GM12878 (cell line): Measurements from ENCODE around the gene MBD5. TPM values are rescaled to one million over a fixed set of nuclear protein-coding genes. Genes with fewer than 3 reads are reported as not detected.
A peak's percentile ranks its signal among the peaks of the same experiment; 100 is the strongest.

ENCODE experiments used
- ATF7 ChIP-seq: fragments of 450-650 bp; IDR thresholded peaks from 2 replicates; pipeline ENCODE4 v1.6.1; 2016; ENCODE audit warnings: low read depth, mild to moderate bottlenecking
- CREM ChIP-seq: IDR thresholded peaks from 2 replicates; pipeline ENCODE4 v1.6.1; 2014; ENCODE audit warnings: antibody characterized with exemption, low read depth
- EP300 ChIP-seq, 2 experiments: fragments of 150-350 bp in 1 of 2; IDR thresholded peaks; 2 replicates each; pipeline ENCODE4 v1.6.1; 2011 to 2012; ENCODE audit warnings: low read depth in 2 of 2, low read length in 2 of 2, borderline replicate concordance in 1 of 2, improper control_type of control experiment in 1 of 2, inconsistent platforms in 1 of 2; ENCODE audit not compliant: control insufficient read depth in 1 of 2
- GATAD2B ChIP-seq: fragments of 450-650 bp; conservative IDR thresholded peaks from 2 replicates; pipeline ENCODE4 v1.6.1; 2017; ENCODE audit warnings: low read depth, mild to moderate bottlenecking, moderate library complexity
- JUNB ChIP-seq: IDR thresholded peaks from 2 replicates; pipeline ENCODE4 v1.6.1; 2016; ENCODE audit warnings: antibody characterized with exemption, mild to moderate bottlenecking
- NBN ChIP-seq: fragments of 450-650 bp; IDR thresholded peaks from 2 replicates; pipeline ENCODE4 v1.6.1; 2016
- PAX5 ChIP-seq: IDR thresholded peaks from 2 replicates; pipeline ENCODE4 v1.6.1; 2011; ENCODE audit warnings: low read depth, low read length, borderline replicate concordance
- RAD51 ChIP-seq: fragments of 450-650 bp; IDR thresholded peaks from 2 replicates; pipeline ENCODE4 v1.6.1; 2016; ENCODE audit warnings: moderate library complexity, mild to moderate bottlenecking, inconsistent platforms
- RB1 ChIP-seq: fragments of 450-650 bp; formaldehyde crosslinking; IDR thresholded peaks from 2 replicates; pipeline ENCODE4 v1.6.1; 2017; ENCODE audit warnings: mild to moderate bottlenecking, borderline replicate concordance
- RELB ChIP-seq: fragments of 450-650 bp; IDR thresholded peaks from 2 replicates; pipeline ENCODE4 v1.6.1; 2017; ENCODE audit warnings: low read depth, mild to moderate bottlenecking, moderate library complexity
- SIX5 ChIP-seq: IDR thresholded peaks from 2 replicates; pipeline ENCODE4 v1.6.1; 2011; ENCODE audit warnings: mild to moderate bottlenecking, low read depth, low read length, moderate library complexity; ENCODE audit not compliant: severe bottlenecking
- SKIL ChIP-seq: fragments of 450-650 bp; IDR thresholded peaks from 2 replicates; pipeline ENCODE4 v1.6.1; 2017; ENCODE audit warnings: mild to moderate bottlenecking, low read depth, inconsistent platforms; ENCODE audit not compliant: poor library complexity, severe bottlenecking
- SP1 ChIP-seq: IDR thresholded peaks from one replicate; pipeline ENCODE4 v1.6.1; 2011; ENCODE audit warnings: low read depth, low read length
- SREBF1 ChIP-seq: IDR thresholded peaks from 2 replicates; pipeline ENCODE4 v1.6.1; 2012; ENCODE audit warnings: mild to moderate bottlenecking, low read length
- ZNF217 ChIP-seq: fragments of 450-650 bp; IDR thresholded peaks from 2 replicates; pipeline ENCODE4 v1.6.1; 2017; ENCODE audit warnings: antibody characterized with exemption, mild to moderate bottlenecking
- polyA plus RNA-seq, 11 experiments: library from polyadenylated mRNA; depleted of rRNA in 4 of 11; unstranded in 6 of 11; stranded (reverse) in 5 of 11; fragments of >200 nt; fragmentation: Nextera tagmentation in 4 of 11; fragmentation: Illumina TruSeq in 1 of 11; extraction: Ambion mirVana in 4 of 11; extraction: Trizol in 1 of 11; gene quantifications; 1 replicate in 1 of 11; 2 replicates in 10 of 11; pipeline versions ENCODE4 v1.2.1 to v1.2.3, GENCODE V29; 2011 to 2016; ENCODE audit warnings: inconsistent platforms in 2 of 11, missing spikeins in 2 of 11, low read depth in 1 of 11
- total RNA-seq, 4 experiments: library from RNA; depleted of rRNA in 3 of 4; stranded (reverse); fragments of >200 nt in 3 of 4; fragmentation: Illumina TruSeq in 1 of 4; extraction: Trizol in 1 of 4; gene quantifications; 2 replicates each; pipeline versions ENCODE4 v1.2.1 to v1.2.3, GENCODE V29; 2013 to 2021
- TF ChIP-seq, protein P1 (sequence below): fragments of 150-350 bp; IDR thresholded peaks from 2 replicates; pipeline ENCODE4 v1.6.1; 2014; ENCODE audit warnings: mild to moderate bottlenecking, low read depth, low read length
- TF ChIP-seq, protein P2 (sequence below): IDR thresholded peaks from 2 replicates; pipeline ENCODE4 v1.6.1; 2012; ENCODE audit warnings: improper control_type of control experiment, low read depth, low read length; ENCODE audit not compliant: insufficient replicate concordance

Gene MBD5
- total and polyA plus RNA-seq, 10 of the 15 experiments (the other 5 are each of a cell fraction or from before 2014, with no cell fraction given) = 7.4 to 58.0 (median 21.2) TPM

DNA sequence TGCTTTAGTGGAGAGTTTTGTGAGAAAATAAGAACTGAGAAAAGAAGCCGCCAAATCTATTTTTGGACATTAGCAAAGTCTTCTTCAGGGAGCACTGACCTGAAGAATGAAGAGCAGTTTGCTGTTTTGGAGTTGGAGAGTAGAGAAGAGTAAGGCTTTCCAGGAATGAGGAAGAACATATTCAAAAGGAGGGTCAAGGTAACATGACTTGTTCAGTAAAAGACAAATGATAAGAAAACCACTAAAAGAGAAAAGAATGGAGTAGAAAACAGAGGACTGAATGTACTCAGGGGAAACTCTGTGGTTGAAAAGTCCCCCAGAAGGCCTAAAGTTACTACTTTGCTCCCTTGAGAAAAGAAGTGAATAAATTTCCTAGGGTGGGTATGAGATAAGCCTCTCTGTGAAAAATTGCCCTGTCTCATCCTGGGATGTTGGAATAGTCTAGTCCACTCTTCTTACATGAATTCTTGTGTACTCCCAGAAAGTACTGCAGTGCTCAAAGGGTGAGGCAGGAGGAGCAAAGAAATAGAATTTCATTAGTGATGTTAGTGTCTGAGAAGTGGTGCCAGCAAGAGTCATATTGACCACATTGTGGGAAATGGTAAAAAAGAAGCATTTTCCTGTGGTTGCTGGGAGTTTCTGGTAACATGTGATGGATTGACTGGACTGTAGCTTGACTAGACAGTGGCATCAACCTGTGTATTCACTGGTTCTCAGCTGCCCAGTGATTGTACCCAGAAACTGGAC, 27.8 kb downstream of the MBD5 start (continued):
- peak; percentile 97 for TF ChIP-seq RELB
- TF ChIP-seq PAX5 = peak; percentile 51; the same call in 1 of the 2 replicates
- no peak for TF ChIP-seq SIX5
- peak; percentile 39 for TF ChIP-seq SP1
- peak; percentile 94 for TF ChIP-seq GATAD2B
- peak in 1 of 2 experiments; percentile 65; a peak in 1 of 4 replicates for TF ChIP-seq EP300 (IDR thresholded peaks at IDR 0.05; ENCODE audit: borderline replicate concordance in 1 of 2, control insufficient read depth in 1 of 2, low read depth in 2 of 2, low read length in 2 of 2)
- TF ChIP-seq, protein P1, sequence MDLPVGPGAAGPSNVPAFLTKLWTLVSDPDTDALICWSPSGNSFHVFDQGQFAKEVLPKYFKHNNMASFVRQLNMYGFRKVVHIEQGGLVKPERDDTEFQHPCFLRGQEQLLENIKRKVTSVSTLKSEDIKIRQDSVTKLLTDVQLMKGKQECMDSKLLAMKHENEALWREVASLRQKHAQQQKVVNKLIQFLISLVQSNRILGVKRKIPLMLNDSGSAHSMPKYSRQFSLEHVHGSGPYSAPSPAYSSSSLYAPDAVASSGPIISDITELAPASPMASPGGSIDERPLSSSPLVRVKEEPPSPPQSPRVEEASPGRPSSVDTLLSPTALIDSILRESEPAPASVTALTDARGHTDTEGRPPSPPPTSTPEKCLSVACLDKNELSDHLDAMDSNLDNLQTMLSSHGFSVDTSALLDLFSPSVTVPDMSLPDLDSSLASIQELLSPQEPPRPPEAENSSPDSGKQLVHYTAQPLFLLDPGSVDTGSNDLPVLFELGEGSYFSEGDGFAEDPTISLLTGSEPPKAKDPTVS = no peak
- no peak; the same call in 1 of the 2 replicates for TF ChIP-seq RB1
- peak; percentile 48; the same call in 1 of the 2 replicates for TF ChIP-seq CREM
- peak; percentile 35; the same call in 1 of the 2 replicates for TF ChIP-seq ZNF217
- peak; percentile 90 for TF ChIP-seq SKIL
- TF ChIP-seq RAD51 = peak; percentile 43; the same call in 1 of the 2 replicates
- TF ChIP-seq NBN = peak; percentile 91
- TF ChIP-seq, protein P2, sequence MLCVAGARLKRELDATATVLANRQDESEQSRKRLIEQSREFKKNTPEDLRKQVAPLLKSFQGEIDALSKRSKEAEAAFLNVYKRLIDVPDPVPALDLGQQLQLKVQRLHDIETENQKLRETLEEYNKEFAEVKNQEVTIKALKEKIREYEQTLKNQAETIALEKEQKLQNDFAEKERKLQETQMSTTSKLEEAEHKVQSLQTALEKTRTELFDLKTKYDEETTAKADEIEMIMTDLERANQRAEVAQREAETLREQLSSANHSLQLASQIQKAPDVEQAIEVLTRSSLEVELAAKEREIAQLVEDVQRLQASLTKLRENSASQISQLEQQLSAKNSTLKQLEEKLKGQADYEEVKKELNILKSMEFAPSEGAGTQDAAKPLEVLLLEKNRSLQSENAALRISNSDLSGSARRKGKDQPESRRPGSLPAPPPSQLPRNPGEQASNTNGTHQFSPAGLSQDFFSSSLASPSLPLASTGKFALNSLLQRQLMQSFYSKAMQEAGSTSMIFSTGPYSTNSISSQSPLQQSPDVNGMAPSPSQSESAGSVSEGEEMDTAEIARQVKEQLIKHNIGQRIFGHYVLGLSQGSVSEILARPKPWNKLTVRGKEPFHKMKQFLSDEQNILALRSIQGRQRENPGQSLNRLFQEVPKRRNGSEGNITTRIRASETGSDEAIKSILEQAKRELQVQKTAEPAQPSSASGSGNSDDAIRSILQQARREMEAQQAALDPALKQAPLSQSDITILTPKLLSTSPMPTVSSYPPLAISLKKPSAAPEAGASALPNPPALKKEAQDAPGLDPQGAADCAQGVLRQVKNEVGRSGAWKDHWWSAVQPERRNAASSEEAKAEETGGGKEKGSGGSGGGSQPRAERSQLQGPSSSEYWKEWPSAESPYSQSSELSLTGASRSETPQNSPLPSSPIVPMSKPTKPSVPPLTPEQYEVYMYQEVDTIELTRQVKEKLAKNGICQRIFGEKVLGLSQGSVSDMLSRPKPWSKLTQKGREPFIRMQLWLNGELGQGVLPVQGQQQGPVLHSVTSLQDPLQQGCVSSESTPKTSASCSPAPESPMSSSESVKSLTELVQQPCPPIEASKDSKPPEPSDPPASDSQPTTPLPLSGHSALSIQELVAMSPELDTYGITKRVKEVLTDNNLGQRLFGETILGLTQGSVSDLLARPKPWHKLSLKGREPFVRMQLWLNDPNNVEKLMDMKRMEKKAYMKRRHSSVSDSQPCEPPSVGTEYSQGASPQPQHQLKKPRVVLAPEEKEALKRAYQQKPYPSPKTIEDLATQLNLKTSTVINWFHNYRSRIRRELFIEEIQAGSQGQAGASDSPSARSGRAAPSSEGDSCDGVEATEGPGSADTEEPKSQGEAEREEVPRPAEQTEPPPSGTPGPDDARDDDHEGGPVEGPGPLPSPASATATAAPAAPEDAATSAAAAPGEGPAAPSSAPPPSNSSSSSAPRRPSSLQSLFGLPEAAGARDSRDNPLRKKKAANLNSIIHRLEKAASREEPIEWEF = peak; percentile 83
- TF ChIP-seq JUNB = peak; percentile 35; the same call in 1 of the 2 replicates
- peak; percentile 72 for TF ChIP-seq ATF7
- TF ChIP-seq SREBF1 = no peak
